IgD-negative memory B cell (primary cell): Measurements from ENCODE around the gene MATN3. TPM values are rescaled to one million over a fixed set of nuclear protein-coding genes. Genes with fewer than 3 reads are reported as not detected.

ENCODE experiments used
- H3K27ac Mint-ChIP-seq, 3 donors: one replicate each; pipeline ENCODE4 v1.8.0; 2020 to 2022; ENCODE audit warnings: mild to moderate bottlenecking in 3 of 3, mixed read lengths in 3 of 3, moderate library complexity in 1 of 3
- H3K27me3 Mint-ChIP-seq: one replicate; pipeline ENCODE4 v1.8.0; 2021; ENCODE audit warnings: mixed read lengths
- H3K36me3 Mint-ChIP-seq: one replicate; pipeline ENCODE4 v1.8.0; 2020; ENCODE audit warnings: mild to moderate bottlenecking, mixed read lengths
- H3K4me1 Mint-ChIP-seq, 3 donors: one replicate each; pipeline ENCODE4 v1.8.0; 2020 to 2022; ENCODE audit warnings: mixed read lengths in 3 of 3, mild to moderate bottlenecking in 1 of 3
- H3K4me3 Mint-ChIP-seq, 4 donors: one replicate each; pipeline ENCODE4 v1.8.0; 2020 to 2022; ENCODE audit warnings: mild to moderate bottlenecking in 4 of 4, mixed read lengths in 4 of 4, moderate library complexity in 3 of 4
- H3K9me3 Mint-ChIP-seq, 3 donors: one replicate each; pipeline ENCODE4 v1.8.0; 2020 to 2021; ENCODE audit warnings: mixed read lengths in 3 of 3, mild to moderate bottlenecking in 1 of 3
- polyA plus RNA-seq: library from polyadenylated mRNA; unstranded; fragments of 300-500 nt; fragmentation: Illumina TruSeq; gene quantifications from one replicate; pipeline ENCODE4 v1.2.3, GENCODE V29; 2021

The MATN3 gene
- polyA plus RNA-seq, 1 donor from 2014 or later = not detected

DNA sequence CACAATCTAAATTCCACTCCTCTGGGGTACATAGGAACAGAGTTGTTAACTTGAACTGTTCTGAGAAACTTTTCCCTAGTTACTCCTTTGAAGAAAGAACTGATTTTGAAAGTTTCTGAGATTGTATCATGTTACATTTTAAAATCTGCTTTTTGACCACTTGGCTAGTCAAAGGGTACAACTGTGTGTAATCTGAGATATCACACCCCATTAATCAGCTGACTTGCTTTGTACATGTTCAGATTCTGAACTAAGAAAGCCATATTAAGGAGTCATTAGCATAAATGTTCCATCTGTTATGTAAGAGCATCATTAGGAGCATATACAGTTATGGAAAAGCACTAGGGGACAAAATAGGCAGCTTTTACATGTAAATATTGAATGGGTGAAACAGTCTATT is 18.7 kb downstream of the MATN3 start:
- H3K36me3 Mint-ChIP-seq = no peaks in the 10 kb centered on the region
- H3K9me3 Mint-ChIP-seq = no peaks in the 10 kb centered on the region
- H3K27ac Mint-ChIP-seq = no peak overlapping the region
- H3K4me3 Mint-ChIP-seq = peak overlapping the region in 1 of 4 donors; percentile 48
- peaks cover 8 to 21% (median 10%) of the 10 kb centered on the region in 3 donors for H3K4me1 Mint-ChIP-seq
- peaks cover 9% of the 10 kb centered on the region for H3K27me3 Mint-ChIP-seq

- Mint-ChIP-seq H3K27me3 (peaks cover 5% of the 10 kb centered on the region), H3K4me3 (no peak overlapping the region), H3K36me3 (no peaks in the 10 kb centered on the region), H3K27ac (no peak overlapping the region), H3K4me1 (peaks cover 20 to 31% (median 22%) of the 10 kb centered on the region in 3 donors), H3K9me3 (no peaks in the 10 kb centered on the region)
Observed at GRCh38 chr2:19991895-19992294, 20.6 kb downstream of the MATN3 start.

- no peaks in the 10 kb centered on the region for H3K9me3 Mint-ChIP-seq
- H3K36me3 Mint-ChIP-seq = no peaks in the 10 kb centered on the region
- H3K27ac Mint-ChIP-seq = peak overlapping the region; percentile 88 to 97 (median 95)
- peaks cover 21 to 31% (median 24%) of the 10 kb centered on the region in 3 donors for H3K4me1 Mint-ChIP-seq
- peaks cover 3% of the 10 kb centered on the region for H3K27me3 Mint-ChIP-seq
- peak overlapping the region; percentile 89 to 95 (median 92) for H3K4me3 Mint-ChIP-seq
Observed at GRCh38 chr2:19990416-19990728, 22.1 kb downstream of the MATN3 start.

DNA sequence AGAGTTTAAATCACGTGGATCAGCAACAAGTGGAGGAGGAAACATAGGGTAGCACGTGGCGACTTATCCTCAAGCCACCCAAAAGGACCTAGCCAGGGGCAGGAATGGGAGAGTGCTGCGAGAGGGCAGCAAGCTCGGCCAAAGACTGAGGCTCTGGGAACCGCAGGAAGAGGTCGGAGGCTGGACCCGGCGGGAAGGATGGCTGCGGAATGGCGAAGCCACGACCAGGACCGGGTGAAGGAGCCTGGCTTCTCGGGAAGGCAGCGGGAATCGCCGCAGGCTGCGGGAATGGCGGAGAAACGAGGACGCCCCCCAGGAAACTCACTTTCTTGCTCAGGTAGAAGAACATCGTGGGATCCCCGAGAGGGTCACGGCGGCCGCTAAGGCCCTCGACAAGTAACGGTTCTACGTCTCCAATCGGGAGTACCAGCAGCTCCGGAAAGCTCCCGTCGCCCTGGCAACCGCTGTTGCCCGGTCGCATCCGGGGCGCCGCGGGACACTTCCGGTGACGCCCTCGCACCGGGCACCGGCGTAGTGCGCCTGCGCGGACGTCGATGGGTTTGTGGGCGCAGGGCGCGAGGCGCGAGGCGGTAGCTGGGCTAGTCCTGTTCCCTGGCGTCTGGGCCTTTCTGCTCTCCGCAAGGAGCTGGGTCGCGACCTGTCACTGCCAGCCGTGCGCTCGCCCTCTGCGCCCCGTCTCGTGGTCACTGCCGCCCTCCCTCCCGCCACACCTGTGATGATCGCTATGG is 22.6 kb downstream of the MATN3 start, which contains the start of gene WDR35:
WDR35 (minus strand) TSS at position 439 of the 749 bp plus-strand sequence; CDS start at position 349, 90 bp downstream.
- Mint-ChIP-seq H3K36me3 (peaks cover 2% of the 10 kb centered on the region), H3K27me3 (peaks cover 3% of the 10 kb centered on the region)

GRCh38 chr2:19989342-19989666 is 23.2 kb downstream of the MATN3 start:
- peaks cover 21 to 31% (median 24%) of the 10 kb centered on the region in 3 donors for H3K4me1 Mint-ChIP-seq
- peak overlapping the region; percentile 89 to 95 (median 92) for H3K4me3 Mint-ChIP-seq

More for the DNA sequence above, 22.6 kb downstream of the MATN3 start, which contains the start of gene WDR35:
- H3K27ac Mint-ChIP-seq = peak within 1 kb of the TSS; percentile 88 to 97 (median 95)
- H3K9me3 Mint-ChIP-seq = no peaks in the 10 kb centered on the region
- H3K4me3 Mint-ChIP-seq = peak within 1 kb of the TSS; percentile 89 to 95 (median 92)
- H3K4me1 Mint-ChIP-seq = peaks cover 21 to 31% (median 24%) of the 10 kb centered on the region in 3 donors

GRCh38 chr2:19988600-19988999 is 23.9 kb downstream of the MATN3 start:
- no peaks in the 10 kb centered on the region for H3K9me3 Mint-ChIP-seq
- H3K4me3 Mint-ChIP-seq = peak overlapping the region; percentile 89 to 95 (median 92)

More at GRCh38 chr2:19989342-19989666, 23.2 kb downstream of the MATN3 start:
- peaks cover 2% of the 10 kb centered on the region for H3K36me3 Mint-ChIP-seq
- H3K27me3 Mint-ChIP-seq = peaks cover 3% of the 10 kb centered on the region
- peak overlapping the region; percentile 73 to 97 (median 84) for H3K27ac Mint-ChIP-seq
- no peaks in the 10 kb centered on the region for H3K9me3 Mint-ChIP-seq

DNA sequence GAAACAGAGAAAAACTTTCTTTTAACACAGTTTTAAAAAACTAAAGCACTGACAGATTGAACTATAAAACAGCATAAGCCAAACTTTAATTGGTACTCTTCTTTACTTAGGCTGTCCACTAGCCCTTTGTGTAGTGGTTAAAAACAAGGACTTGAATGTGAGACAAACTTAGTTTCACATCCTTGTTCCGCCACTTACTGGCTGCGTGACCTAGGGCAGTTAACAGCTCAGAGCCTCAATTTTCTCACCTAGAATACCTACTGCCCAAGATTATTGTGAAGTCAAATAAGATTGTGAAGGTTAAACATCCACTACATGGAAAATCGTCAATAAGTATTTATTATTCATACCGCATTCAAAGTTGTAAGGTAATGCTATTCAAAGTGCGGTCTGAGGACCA is 24.5 kb downstream of the MATN3 start:
- Mint-ChIP-seq H3K4me3 (peak overlapping the region in 2 of 4 donors; percentile 24 to 89), H3K27me3 (no peaks in the 10 kb centered on the region), H3K36me3 (peaks cover 4% of the 10 kb centered on the region), H3K4me1 (peaks cover 21 to 31% (median 24%) of the 10 kb centered on the region in 3 donors), H3K9me3 (no peaks in the 10 kb centered on the region), H3K27ac (peak overlapping the region in 2 of 3 donors; percentile 73 to 84)

More at GRCh38 chr2:19988600-19988999, 23.9 kb downstream of the MATN3 start:
- Mint-ChIP-seq H3K4me1 (peaks cover 21 to 31% (median 24%) of the 10 kb centered on the region in 3 donors), H3K36me3 (peaks cover 4% of the 10 kb centered on the region), H3K27ac (peak overlapping the region; percentile 73 to 97 (median 84)), H3K27me3 (peaks cover 3% of the 10 kb centered on the region)

- Mint-ChIP-seq H3K9me3 (no peaks in the 10 kb centered on the region), H3K27me3 (no peaks in the 10 kb centered on the region), H3K27ac (no peak overlapping the region), H3K36me3 (peaks cover 8% of the 10 kb centered on the region), H3K4me1 (peaks cover 0 to 4% (median 3%) of the 10 kb centered on the region in 3 donors), H3K4me3 (no peak overlapping the region)
Observed at GRCh38 chr2:19982268-19982667, 30.2 kb downstream of the MATN3 start.

GRCh38 chr2:19979932-19980331 is 32.5 kb downstream of the MATN3 start:
- Mint-ChIP-seq H3K27ac (no peak overlapping the region), H3K4me3 (no peak overlapping the region), H3K27me3 (no peaks in the 10 kb centered on the region), H3K9me3 (no peaks in the 10 kb centered on the region), H3K4me1 (no peaks in the 10 kb centered on the region), H3K36me3 (peaks cover 6% of the 10 kb centered on the region)

DNA sequence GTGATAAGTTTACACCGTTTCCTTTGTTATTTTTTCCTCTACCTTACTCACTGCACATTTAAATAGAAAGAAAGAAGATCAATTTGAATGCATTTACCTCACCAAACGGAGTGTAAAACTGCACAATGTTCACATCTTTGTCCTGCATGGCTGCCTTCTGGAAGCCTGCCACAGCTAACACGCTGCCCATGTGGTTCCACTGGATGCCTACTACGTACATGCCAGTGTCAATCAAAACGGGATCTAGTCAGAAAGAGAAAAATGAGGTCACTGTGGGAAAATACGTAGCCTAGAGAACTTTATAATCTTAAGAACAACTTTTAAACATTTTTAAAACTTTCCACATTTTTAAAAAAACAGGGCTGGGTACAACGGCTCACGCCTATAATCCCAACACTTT is 39.0 kb downstream of the MATN3 start:
- H3K4me1 Mint-ChIP-seq = no peaks in the 10 kb centered on the region
- peaks cover 10% of the 10 kb centered on the region for H3K36me3 Mint-ChIP-seq
- H3K27me3 Mint-ChIP-seq = no peaks in the 10 kb centered on the region
- no peak overlapping the region for H3K27ac Mint-ChIP-seq
- no peak overlapping the region for H3K4me3 Mint-ChIP-seq
- H3K9me3 Mint-ChIP-seq = no peaks in the 10 kb centered on the region

GRCh38 chr2:19971691-19972090 is 40.8 kb downstream of the MATN3 start:
- no peak overlapping the region for H3K27ac Mint-ChIP-seq

GRCh38 chr2:19963386-19963785 is 49.1 kb downstream of the MATN3 start:
- H3K27ac Mint-ChIP-seq = no peak overlapping the region
- H3K4me3 Mint-ChIP-seq = no peak overlapping the region
- H3K36me3 Mint-ChIP-seq = peaks cover 9% of the 10 kb centered on the region
- H3K9me3 Mint-ChIP-seq = peaks cover 0 to 3% (median 0%) of the 10 kb centered on the region in 3 donors
- no peaks in the 10 kb centered on the region for H3K27me3 Mint-ChIP-seq
- H3K4me1 Mint-ChIP-seq = no peaks in the 10 kb centered on the region

More at GRCh38 chr2:19971691-19972090, 40.8 kb downstream of the MATN3 start:
- no peak overlapping the region for H3K4me3 Mint-ChIP-seq
- H3K27me3 Mint-ChIP-seq = no peaks in the 10 kb centered on the region
- H3K9me3 Mint-ChIP-seq = no peaks in the 10 kb centered on the region
- H3K36me3 Mint-ChIP-seq = peaks cover 10% of the 10 kb centered on the region
- H3K4me1 Mint-ChIP-seq = no peaks in the 10 kb centered on the region

DNA sequence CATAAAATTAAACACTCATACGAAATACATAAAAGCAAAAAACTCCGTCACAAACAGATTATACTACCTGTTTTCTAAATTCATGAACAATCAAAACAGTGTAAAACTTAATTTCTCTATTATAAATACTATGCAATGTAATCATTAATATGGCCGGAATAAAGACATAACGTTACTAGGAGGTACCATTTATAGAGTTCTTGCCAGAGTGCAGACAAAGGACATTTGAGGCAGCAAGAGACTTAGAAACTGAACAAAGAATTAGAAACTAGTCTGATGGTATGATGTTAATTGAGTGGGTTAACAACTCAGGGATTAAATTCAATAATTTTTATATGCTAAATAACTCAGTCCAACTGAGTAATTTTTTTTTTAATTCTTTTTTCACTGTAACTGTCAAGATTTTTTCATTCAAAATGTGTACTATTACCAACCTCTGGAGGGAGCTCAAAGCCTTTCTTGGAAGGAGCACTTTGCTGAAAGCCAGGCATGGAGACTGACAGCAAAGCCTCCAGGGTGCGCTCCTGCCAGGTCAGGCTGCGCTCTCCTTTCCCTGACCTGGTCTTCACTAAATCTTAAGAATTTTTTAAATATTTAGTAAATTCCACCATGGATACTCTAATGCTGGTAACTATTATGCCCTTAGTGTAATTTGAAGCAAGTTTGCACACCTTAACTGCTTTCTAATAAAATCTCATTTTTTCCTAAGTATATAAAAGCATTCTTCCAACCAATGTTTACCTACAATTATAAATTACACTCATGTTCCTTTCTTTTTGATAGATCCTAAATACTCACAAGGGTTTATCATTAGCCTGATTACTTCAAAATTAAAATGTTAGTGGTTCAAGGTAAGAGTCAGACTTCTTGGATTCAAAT is 56.7 kb downstream of the MATN3 start:
- Mint-ChIP-seq H3K27ac (no peak overlapping the region), H3K27me3 (no peaks in the 10 kb centered on the region), H3K9me3 (no peaks in the 10 kb centered on the region), H3K4me1 (no peaks in the 10 kb centered on the region), H3K4me3 (no peak overlapping the region), H3K36me3 (no peaks in the 10 kb centered on the region)

GRCh38 chr2:19949071-19949470 is 63.4 kb downstream of the MATN3 start:
- peaks cover 4% of the 10 kb centered on the region for H3K36me3 Mint-ChIP-seq
- no peak overlapping the region for H3K4me3 Mint-ChIP-seq
- H3K27ac Mint-ChIP-seq = no peak overlapping the region
- no peaks in the 10 kb centered on the region for H3K27me3 Mint-ChIP-seq
- no peaks in the 10 kb centered on the region for H3K4me1 Mint-ChIP-seq
- no peaks in the 10 kb centered on the region for H3K9me3 Mint-ChIP-seq
